SK-N-SH treated with all-trans-retinoic acid at 6 μM for 48 hours (cell line): Measurements from ENCODE around the gene COX7A1.

ENCODE experiments used
- ATAC-seq: fragments of 200-7000 bp; cut with Tn5 transposase; 3 replicates; pipeline ENCODE4 v1.9.1; 2020; ENCODE audit warnings: mild to moderate bottlenecking, moderate library complexity
- ARNTL ChIP-seq: fragments of 450-650 bp; formaldehyde crosslinking; IDR thresholded peaks from 2 replicates; pipeline ENCODE4 v1.5.0; 2020; ENCODE audit warnings: low read depth, mild to moderate bottlenecking, moderate library complexity, borderline replicate concordance
- BACH2 ChIP-seq: fragments of 250-450 bp; sonication (Bioruptor Pico); IDR thresholded peaks from 2 replicates; pipeline ENCODE4 v1.9.0; 2021; ENCODE audit warnings: mild to moderate bottlenecking, borderline replicate concordance
- GLIS3 ChIP-seq: fragments of 250-450 bp; sonication (Bioruptor Pico); IDR thresholded peaks from 2 replicates; pipeline ENCODE4 v1.5.0; 2020; ENCODE audit warnings: mild to moderate bottlenecking, moderate library complexity
- OSR1 ChIP-seq: fragments of 250-450 bp; sonication (Bioruptor Pico); IDR thresholded peaks from 2 replicates; pipeline ENCODE4 v1.8.0; 2022; ENCODE audit warnings: moderate library complexity, mild to moderate bottlenecking, inconsistent platforms
- PPARA ChIP-seq: fragments of 250-450 bp; sonication (Bioruptor Pico); IDR thresholded peaks from 2 replicates; pipeline ENCODE4 v1.5.0; 2020; ENCODE audit warnings: mild to moderate bottlenecking, borderline replicate concordance
- RARB ChIP-seq: fragments of 250-450 bp; sonication (Bioruptor Pico); IDR thresholded peaks from 2 replicates; pipeline ENCODE4 v1.8.0; 2021; ENCODE audit warnings: mild to moderate bottlenecking, moderate library complexity
- TOX ChIP-seq: fragments of 250-450 bp; sonication (Bioruptor Pico); IDR thresholded peaks from 2 replicates; pipeline ENCODE4 v1.8.0; 2021; ENCODE audit warnings: mild to moderate bottlenecking, moderate library complexity, borderline replicate concordance
- ZC3H10 ChIP-seq: fragments of 250-450 bp; sonication (Bioruptor Pico); IDR thresholded peaks from 2 replicates; pipeline ENCODE4 v1.5.1; 2021; ENCODE audit warnings: mild to moderate bottlenecking, moderate library complexity
- ZFP3 ChIP-seq: fragments of 250-450 bp; sonication (Bioruptor Pico); IDR thresholded peaks from 2 replicates; pipeline ENCODE4 v1.5.0; 2020; ENCODE audit warnings: mild to moderate bottlenecking, moderate library complexity
- ZFP30 ChIP-seq: fragments of 450-650 bp; formaldehyde crosslinking; IDR thresholded peaks from 2 replicates; pipeline ENCODE4 v1.5.0; 2022; ENCODE audit warnings: mild to moderate bottlenecking, moderate library complexity
- ZNF565 ChIP-seq: fragments of 450-650 bp; formaldehyde crosslinking; conservative IDR thresholded peaks from 2 replicates; pipeline ENCODE4 v1.5.0; 2020; ENCODE audit warnings: low read depth, mild to moderate bottlenecking, moderate library complexity
- ZNF8 ChIP-seq: fragments of 450-650 bp; formaldehyde crosslinking; IDR thresholded peaks from 2 replicates; pipeline ENCODE4 v1.5.0; 2020; ENCODE audit warnings: mild to moderate bottlenecking, moderate library complexity
- TF ChIP-seq, protein P1 (sequence below): fragments of 250-450 bp; sonication (Bioruptor Pico); IDR thresholded peaks from 2 replicates; pipeline ENCODE4 v1.8.0; 2020; ENCODE audit warnings: mild to moderate bottlenecking, moderate library complexity, borderline replicate concordance
- TF ChIP-seq, protein P2 (sequence below): fragments of 250-450 bp; sonication (Bioruptor Pico); IDR thresholded peaks from 2 replicates; pipeline ENCODE4 v1.5.1; 2021; ENCODE audit warnings: mild to moderate bottlenecking, moderate library complexity
- TF ChIP-seq, protein P3 (sequence below): fragments of 250-450 bp; sonication (Bioruptor Pico); IDR thresholded peaks from 2 replicates; pipeline ENCODE4 v1.5.1; 2020; ENCODE audit warnings: low read depth, mild to moderate bottlenecking, moderate library complexity

Gene COX7A1

DNA sequence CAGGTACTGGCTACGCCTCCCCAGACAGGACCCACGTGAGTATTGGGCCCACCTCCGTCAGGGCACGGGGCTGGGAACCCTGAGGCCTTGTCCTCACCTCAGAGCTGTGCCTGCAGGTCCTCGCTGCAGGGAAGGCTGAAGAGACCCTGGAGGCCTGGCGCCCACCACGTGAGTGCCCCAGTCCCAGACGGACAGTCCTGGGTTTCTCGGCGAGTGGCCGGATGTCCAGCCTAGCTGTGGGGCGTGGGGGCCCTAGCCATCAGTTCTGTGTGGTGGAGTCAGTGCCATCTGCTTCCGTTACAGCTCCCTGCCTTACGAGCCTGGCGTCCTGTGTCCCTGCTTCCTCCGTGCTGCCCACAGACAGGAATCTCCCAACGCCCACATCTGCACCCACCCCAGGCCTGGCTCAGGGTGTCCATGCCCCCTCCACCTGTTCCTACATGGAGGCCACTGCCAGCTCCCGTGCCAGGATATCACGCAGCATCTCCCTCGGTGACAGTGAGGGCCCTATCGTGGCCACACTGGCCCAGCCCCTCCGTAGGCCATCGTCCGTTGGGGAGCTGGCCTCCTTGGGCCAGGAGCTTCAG is 49.1 kb downstream of the COX7A1 start (continued):
- TF ChIP-seq, protein P1, sequence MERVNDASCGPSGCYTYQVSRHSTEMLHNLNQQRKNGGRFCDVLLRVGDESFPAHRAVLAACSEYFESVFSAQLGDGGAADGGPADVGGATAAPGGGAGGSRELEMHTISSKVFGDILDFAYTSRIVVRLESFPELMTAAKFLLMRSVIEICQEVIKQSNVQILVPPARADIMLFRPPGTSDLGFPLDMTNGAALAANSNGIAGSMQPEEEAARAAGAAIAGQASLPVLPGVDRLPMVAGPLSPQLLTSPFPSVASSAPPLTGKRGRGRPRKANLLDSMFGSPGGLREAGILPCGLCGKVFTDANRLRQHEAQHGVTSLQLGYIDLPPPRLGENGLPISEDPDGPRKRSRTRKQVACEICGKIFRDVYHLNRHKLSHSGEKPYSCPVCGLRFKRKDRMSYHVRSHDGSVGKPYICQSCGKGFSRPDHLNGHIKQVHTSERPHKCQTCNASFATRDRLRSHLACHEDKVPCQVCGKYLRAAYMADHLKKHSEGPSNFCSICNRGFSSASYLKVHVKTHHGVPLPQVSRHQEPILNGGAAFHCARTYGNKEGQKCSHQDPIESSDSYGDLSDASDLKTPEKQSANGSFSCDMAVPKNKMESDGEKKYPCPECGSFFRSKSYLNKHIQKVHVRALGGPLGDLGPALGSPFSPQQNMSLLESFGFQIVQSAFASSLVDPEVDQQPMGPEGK (CRISPR knock-in tag), result no peak
- TF ChIP-seq ZFP30 (CRISPR knock-in tag), result no peak
- TF ChIP-seq TOX (CRISPR knock-in tag), result no peak
- TF ChIP-seq, protein P2, sequence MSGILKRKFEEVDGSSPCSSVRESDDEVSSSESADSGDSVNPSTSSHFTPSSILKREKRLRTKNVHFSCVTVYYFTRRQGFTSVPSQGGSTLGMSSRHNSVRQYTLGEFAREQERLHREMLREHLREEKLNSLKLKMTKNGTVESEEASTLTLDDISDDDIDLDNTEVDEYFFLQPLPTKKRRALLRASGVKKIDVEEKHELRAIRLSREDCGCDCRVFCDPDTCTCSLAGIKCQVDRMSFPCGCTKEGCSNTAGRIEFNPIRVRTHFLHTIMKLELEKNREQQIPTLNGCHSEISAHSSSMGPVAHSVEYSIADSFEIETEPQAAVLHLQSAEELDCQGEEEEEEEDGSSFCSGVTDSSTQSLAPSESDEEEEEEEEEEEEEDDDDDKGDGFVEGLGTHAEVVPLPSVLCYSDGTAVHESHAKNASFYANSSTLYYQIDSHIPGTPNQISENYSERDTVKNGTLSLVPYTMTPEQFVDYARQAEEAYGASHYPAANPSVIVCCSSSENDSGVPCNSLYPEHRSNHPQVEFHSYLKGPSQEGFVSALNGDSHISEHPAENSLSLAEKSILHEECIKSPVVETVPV (CRISPR knock-in tag), result no peak
- TF ChIP-seq ZNF565 (CRISPR knock-in tag), result no peak
- no peak for TF ChIP-seq ZC3H10
- TF ChIP-seq RARB (CRISPR knock-in tag), result no peak

DNA sequence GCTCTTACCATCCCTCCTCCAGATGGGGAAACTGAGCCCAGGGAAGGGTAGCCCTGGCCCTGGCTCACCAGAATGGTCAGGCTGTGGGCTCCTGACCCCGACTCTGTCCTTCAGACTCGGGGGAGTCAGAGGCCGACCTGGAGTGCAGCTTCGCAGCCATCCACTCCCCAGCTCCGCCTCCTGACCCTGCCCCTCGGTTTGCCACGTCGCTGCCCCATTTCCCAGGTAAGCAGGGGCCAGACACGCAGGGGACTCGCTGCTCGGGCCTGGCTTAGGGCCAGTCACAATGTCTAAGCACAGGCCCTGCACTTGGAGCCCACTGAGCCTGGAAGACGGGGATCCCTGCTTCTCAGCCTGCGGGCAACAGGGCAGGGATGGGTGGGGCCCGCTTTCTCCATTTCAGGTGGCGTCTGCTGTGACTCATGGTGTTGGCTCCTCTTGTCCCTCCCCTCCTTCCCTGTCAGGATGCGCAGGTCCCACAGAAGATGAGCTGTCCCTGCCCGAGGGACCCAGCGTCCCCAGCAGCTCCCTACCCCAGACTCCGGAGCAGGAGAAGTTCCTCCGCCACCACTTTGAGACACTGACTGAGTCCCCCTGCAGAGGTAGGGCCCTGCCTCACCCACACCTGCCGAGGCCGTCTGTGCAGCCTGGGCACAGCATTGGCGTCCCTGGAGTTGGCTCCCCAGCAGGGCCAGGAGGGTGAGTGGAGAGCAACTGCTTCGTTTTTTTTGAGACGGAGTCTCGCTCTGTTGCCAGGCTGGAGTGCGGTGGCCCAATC is 50.5 kb downstream of the COX7A1 start:
- no peak for TF ChIP-seq ZFP3 (CRISPR knock-in tag)
- no peak for TF ChIP-seq ZC3H10
- no peak for TF ChIP-seq BACH2 (CRISPR knock-in tag)
- TF ChIP-seq ZNF8 (CRISPR knock-in tag), result no peak
- no peak for TF ChIP-seq RARB (CRISPR knock-in tag)
- TF ChIP-seq ARNTL, result no peak
- TF ChIP-seq GLIS3 (CRISPR knock-in tag), result no peak
- TF ChIP-seq ZFP30 (CRISPR knock-in tag), result no peak
- TF ChIP-seq, protein P3, sequence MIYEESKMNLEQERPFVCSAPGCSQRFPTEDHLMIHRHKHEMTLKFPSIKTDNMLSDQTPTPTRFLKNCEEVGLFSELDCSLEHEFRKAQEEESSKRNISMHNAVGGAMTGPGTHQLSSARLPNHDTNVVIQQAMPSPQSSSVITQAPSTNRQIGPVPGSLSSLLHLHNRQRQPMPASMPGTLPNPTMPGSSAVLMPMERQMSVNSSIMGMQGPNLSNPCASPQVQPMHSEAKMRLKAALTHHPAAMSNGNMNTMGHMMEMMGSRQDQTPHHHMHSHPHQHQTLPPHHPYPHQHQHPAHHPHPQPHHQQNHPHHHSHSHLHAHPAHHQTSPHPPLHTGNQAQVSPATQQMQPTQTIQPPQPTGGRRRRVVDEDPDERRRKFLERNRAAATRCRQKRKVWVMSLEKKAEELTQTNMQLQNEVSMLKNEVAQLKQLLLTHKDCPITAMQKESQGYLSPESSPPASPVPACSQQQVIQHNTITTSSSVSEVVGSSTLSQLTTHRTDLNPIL (CRISPR knock-in tag), result no peak
- TF ChIP-seq PPARA, result no peak
- no peak for TF ChIP-seq ZNF565 (CRISPR knock-in tag)
- TF ChIP-seq OSR1, result no peak
- ATAC-seq, result no peak
